Breast epithelium (tissue), 4 donors: ENCODE data around the gene NRXN2. TPM values are rescaled to one million over a fixed set of nuclear protein-coding genes. Genes with fewer than 3 reads are reported as not detected.

ENCODE experiments used
- DNase-seq, 2 donors: peaks; one replicate each; pipeline ENCODE4 v3.0.0-alpha.2; 2019; ENCODE audit warnings: low spot score in 2 of 2
- H3K27ac ChIP-seq, 2 donors: fragments of 200-600 bp; sonication (generic) in 1 of 2; one replicate each; pipeline ENCODE4 v1.5.1; 2016 to 2019; ENCODE audit warnings: mild to moderate bottlenecking in 1 of 2
- H3K27me3 ChIP-seq, 2 donors: fragments of 200-600 bp; sonication (generic) in 1 of 2; one replicate each; pipeline versions ENCODE4 v1.5.1 to v1.6.0; 2017 to 2019; ENCODE audit warnings: control low read depth in 1 of 2, mild to moderate bottlenecking in 1 of 2
- H3K36me3 ChIP-seq: fragments of 200-600 bp; one replicate; pipeline ENCODE4 v1.5.1; 2019
- H3K4me1 ChIP-seq, 2 donors: fragments of 200-600 bp; sonication (generic); one replicate each; pipeline ENCODE4 v1.5.1; 2016 to 2019; ENCODE audit warnings: control low read depth in 1 of 2
- H3K4me3 ChIP-seq, 3 donors: fragments of 200-600 bp; sonication (generic); 1 replicate in 2 of 3; 2 replicates in 1 of 3; pipeline ENCODE4 v1.5.1; 2016 to 2019; ENCODE audit warnings: mild to moderate bottlenecking in 3 of 3, moderate library complexity in 2 of 3
- H3K9me3 ChIP-seq, 2 donors: fragments of 200-600 bp; sonication (generic) in 1 of 2; one replicate each; pipeline ENCODE4 v1.5.1; 2016 to 2019; ENCODE audit warnings: control low read depth in 1 of 2
- CTCF ChIP-seq, 3 donors: fragments of 450-650 bp; IDR thresholded peaks; one replicate each; pipeline ENCODE4 v1.5.1; 2016 to 2017; ENCODE audit warnings: antibody characterized with exemption in 3 of 3, mild to moderate bottlenecking in 3 of 3, moderate library complexity in 3 of 3
- POLR2A ChIP-seq: fragments of 450-650 bp; IDR thresholded peaks from one replicate; pipeline ENCODE4 v1.6.1; 2016; ENCODE audit warnings: antibody characterized with exemption, mild to moderate bottlenecking, moderate library complexity
- POLR2AphosphoS5 ChIP-seq, 3 donors: sonication (generic); formaldehyde crosslinking; IDR thresholded peaks; one replicate each; pipeline ENCODE4 v1.6.1; 2017; ENCODE audit warnings: antibody characterized with exemption in 3 of 3
- intact Hi-C: fragments of 100-400 bp; cut with DNase I; formaldehyde crosslinking; loops from one replicate; pipeline ENCODE4 v1.15.1; 2023; ENCODE audit warnings: low total_unique reads
- total RNA-seq, 3 donors: library from RNA; depleted of rRNA; stranded (reverse); fragments of >200 nt; gene quantifications; one replicate each; pipeline ENCODE4 v1.1.0, GENCODE V29; 2016

The NRXN2 gene
- total RNA-seq, 3 donors from 2014 or later: 1.8 to 4.3 (median 3.5) TPM

GRCh38 chr11:64750361-64751054 is 27.5 kb upstream of the NRXN2 start:
- intact Hi-C loops: no loop called here
- no peak overlapping the region for H3K27ac ChIP-seq
- DNase-seq: no peak

GRCh38 chr11:64747961-64748665 is 25.1 kb upstream of the NRXN2 start:
- Histone ChIP-seq H3K4me3 (no peak overlapping the region), H3K27me3 (peaks cover 0 to 18% of the 10 kb centered on the region in 2 donors), H3K9me3 (no peaks in the 10 kb centered on the region), H3K36me3 (no peaks in the 10 kb centered on the region), H3K4me1 (peaks cover 7 to 16% of the 10 kb centered on the region in 2 donors), H3K27ac (peak overlapping the region; percentile 44 to 92)
- intact Hi-C loops: no loop called here
- no peak for DNase-seq
- TF ChIP-seq CTCF (IDR thresholded peaks at IDR 0.05): no peak
- TF ChIP-seq POLR2AphosphoS5 (IDR thresholded peaks at IDR 0.05): no peak
- TF ChIP-seq POLR2A: no peak

More at GRCh38 chr11:64750361-64751054, 27.5 kb upstream of the NRXN2 start:
- Histone ChIP-seq H3K9me3 (no peaks in the 10 kb centered on the region), H3K4me1 (peaks cover 0 to 2% of the 10 kb centered on the region in 2 donors), H3K4me3 (no peak overlapping the region), H3K27me3 (no peaks in the 10 kb centered on the region), H3K36me3 (no peaks in the 10 kb centered on the region)
- TF ChIP-seq POLR2AphosphoS5 (IDR thresholded peaks at IDR 0.05): no peak
- peak in 1 of 3 donors; percentile 8 for TF ChIP-seq CTCF (IDR thresholded peaks at IDR 0.05)
- TF ChIP-seq POLR2A: no peak

GRCh38 chr11:64746486-64746885 is 23.5 kb upstream of the NRXN2 start:
- Histone ChIP-seq H3K36me3 (no peaks in the 10 kb centered on the region), H3K27me3 (peaks cover 0 to 22% of the 10 kb centered on the region in 2 donors), H3K4me3 (peak overlapping the region in 1 of 3 donors; percentile 73), H3K4me1 (peaks cover 15 to 17% of the 10 kb centered on the region in 2 donors), H3K27ac (peak overlapping the region; percentile 75 to 92), H3K9me3 (no peaks in the 10 kb centered on the region)
- intact Hi-C loops: no loop called here
- TF ChIP-seq POLR2A (no peak), CTCF (IDR thresholded peaks at IDR 0.05) (no peak), POLR2AphosphoS5 (IDR thresholded peaks at IDR 0.05) (no peak)
- no peak for DNase-seq

GRCh38 chr11:64745521-64746328 is 22.7 kb upstream of the NRXN2 start:
- Histone ChIP-seq H3K9me3 (no peaks in the 10 kb centered on the region), H3K36me3 (no peaks in the 10 kb centered on the region), H3K27me3 (peaks cover 0 to 22% of the 10 kb centered on the region in 2 donors), H3K4me1 (peaks cover 15 to 17% of the 10 kb centered on the region in 2 donors), H3K27ac (peak overlapping the region; percentile 75 to 92), H3K4me3 (peak overlapping the region; percentile 52 to 73 (median 58))
- peak; percentile 69 to 81 for DNase-seq
- TF ChIP-seq POLR2AphosphoS5 (IDR thresholded peaks at IDR 0.05) (peak in 1 of 3 donors; percentile 32), CTCF (IDR thresholded peaks at IDR 0.05) (no peak), POLR2A (peak; percentile 3)
- intact Hi-C loops: no loop called here
